Upper lobe of right lung (tissue), 1 donor: ENCODE results near the gene KREMEN2. TPM values are rescaled to one million over a fixed set of nuclear protein-coding genes. Genes with fewer than 3 reads are reported as not detected.
"Not testable (repeated sequence)": the region's sequence is repeated elsewhere in the genome, so short reads cannot be mapped to it uniquely, and the experiment has no call there.

Experiments
- ATAC-seq: fragments of 200-7000 bp; cut with Tn5 transposase; one replicate; pipeline ENCODE4 v1.9.1; 2020; ENCODE audit warnings: mild to moderate bottlenecking, moderate library complexity
- DNase-seq: peaks from one replicate; pipeline ENCODE4 v3.0.0-alpha.2; 2020
- H3K27ac ChIP-seq: fragments of 200-600 bp; one replicate; pipeline ENCODE4 v1.8.0; 2022
- H3K27me3 ChIP-seq: fragments of 200-600 bp; one replicate; pipeline ENCODE4 v1.8.0; 2022; ENCODE audit warnings: mild to moderate bottlenecking
- H3K36me3 ChIP-seq: fragments of 200-600 bp; one replicate; pipeline ENCODE4 v1.8.0; 2022
- H3K4me1 ChIP-seq: fragments of 200-600 bp; one replicate; pipeline ENCODE4 v1.8.0; 2022
- H3K4me3 ChIP-seq: fragments of 200-600 bp; one replicate; pipeline ENCODE4 v1.8.0; 2022; ENCODE audit warnings: mild to moderate bottlenecking
- H3K9me3 ChIP-seq: fragments of 200-600 bp; one replicate; pipeline ENCODE4 v1.8.0; 2022
- CTCF ChIP-seq: fragments of 200-600 bp; IDR thresholded peaks from one replicate; pipeline ENCODE4 v1.8.0; 2022; ENCODE audit warnings: antibody characterized with exemption
- intact Hi-C: fragments of 100-400 bp; cut with DNase I; formaldehyde crosslinking; loops from one replicate; pipeline ENCODE4 v1.11.0; 2022
- total RNA-seq: library from RNA; stranded (reverse); fragmentation: NEBNext Ultra II Directional; extraction: Animal tissue kit (Norgen Biotek cat#: 25700); gene quantifications from one replicate; pipeline ENCODE4 v1.2.1, GENCODE V29; 2021
- donor health status: DM: no; HTN: yes; CAD: no; lungs with severe emphysema.

The KREMEN2 gene
- total RNA-seq, 1 donor from 2014 or later: not detected

- H3K27ac ChIP-seq: no peak overlapping the region
- intact Hi-C loops: no loop called here
- H3K4me3 ChIP-seq: no peak overlapping the region
- H3K9me3 ChIP-seq: no peaks in the 10 kb centered on the region
- no peak for TF ChIP-seq CTCF
- H3K36me3 ChIP-seq: peaks cover 13% of the 10 kb centered on the region
- ATAC-seq (no peak), DNase-seq (no peak)
- H3K27me3 ChIP-seq: no peaks in the 10 kb centered on the region
- H3K4me1 ChIP-seq: peaks cover 7% of the 10 kb centered on the region
These were observed 38.9 kb upstream of the KREMEN2 start for GRCh38 chr16:2924901-2925755.

GRCh38 chr16:2925951-2926649, 38.0 kb upstream of the KREMEN2 start:
- H3K36me3 ChIP-seq: peaks cover 21% of the 10 kb centered on the region

GRCh38 chr16:2926650-2926999, 37.5 kb upstream of the KREMEN2 start:
- Histone ChIP-seq H3K4me3 (no peak overlapping the region), H3K27ac (no peak overlapping the region), H3K36me3 (peaks cover 21% of the 10 kb centered on the region), H3K4me1 (peaks cover 7% of the 10 kb centered on the region), H3K27me3 (no peaks in the 10 kb centered on the region), H3K9me3 (no peaks in the 10 kb centered on the region)
- intact Hi-C loops: no loop called here
- TF ChIP-seq CTCF: no peak
- ATAC-seq: no peak
- DNase-seq: no peak

More at GRCh38 chr16:2925951-2926649, 38.0 kb upstream of the KREMEN2 start:
- intact Hi-C loops: no loop called here
- no peaks in the 10 kb centered on the region for H3K27me3 ChIP-seq
- no peak for TF ChIP-seq CTCF
- no peak for ATAC-seq
- DNase-seq: no peak
- H3K4me1 ChIP-seq: peaks cover 7% of the 10 kb centered on the region
- H3K4me3 ChIP-seq: no peak overlapping the region
- H3K9me3 ChIP-seq: no peaks in the 10 kb centered on the region
- H3K27ac ChIP-seq: no peak overlapping the region

- DNase-seq (peak; percentile 90), ATAC-seq (peak; percentile 97)
- no peak overlapping the region for H3K27ac ChIP-seq
These were observed 36.9 kb upstream of the KREMEN2 start for GRCh38 chr16:2927010-2927646.

GRCh38 chr16:2928151-2928550, 35.9 kb upstream of the KREMEN2 start:
- H3K36me3 ChIP-seq: peaks cover 19% of the 10 kb centered on the region
- H3K27me3 ChIP-seq, intact Hi-C loops, DNase-seq, H3K27ac ChIP-seq, ATAC-seq, H3K9me3 ChIP-seq, H3K4me1 ChIP-seq, H3K4me3 ChIP-seq: not testable (repeated sequence)

More at GRCh38 chr16:2927010-2927646, 36.9 kb upstream of the KREMEN2 start:
- H3K27me3 ChIP-seq: no peaks in the 10 kb centered on the region
- H3K4me1 ChIP-seq: peaks cover 7% of the 10 kb centered on the region
- no peaks in the 10 kb centered on the region for H3K9me3 ChIP-seq
- peak; percentile 97 for TF ChIP-seq CTCF
- peaks cover 21% of the 10 kb centered on the region for H3K36me3 ChIP-seq
- intact Hi-C loops: no loop called here
- no peak overlapping the region for H3K4me3 ChIP-seq

- H3K36me3 ChIP-seq: peaks cover 26% of the 10 kb centered on the region
- intact Hi-C loops: no loop called here
These were observed 35.3 kb upstream of the KREMEN2 start for GRCh38 chr16:2928796-2929195.

More at GRCh38 chr16:2928796-2929195, 35.3 kb upstream of the KREMEN2 start:
- no peak for TF ChIP-seq CTCF
- Histone ChIP-seq H3K27me3 (no peaks in the 10 kb centered on the region), H3K27ac (no peak overlapping the region), H3K4me1 (peaks cover 7% of the 10 kb centered on the region), H3K9me3 (no peaks in the 10 kb centered on the region), H3K4me3 (no peak overlapping the region)
- ATAC-seq (no peak), DNase-seq (no peak)
